Ectodermal cell (in vitro differentiated cells): ENCODE results near the gene HYOU1.

ENCODE experiments used
- H3K27ac ChIP-seq: 2 replicates; pipeline ENCODE4 v1.7.0; 2013; ENCODE audit warnings: mild to moderate bottlenecking, low read depth, low read length; ENCODE audit not compliant: insufficient read depth, poor library complexity, severe bottlenecking
- H3K27me3 ChIP-seq: 2 replicates; pipeline ENCODE4 v1.7.0; 2013; ENCODE audit warnings: mild to moderate bottlenecking, low read length; ENCODE audit not compliant: insufficient read depth, control insufficient read depth, poor library complexity, severe bottlenecking
- H3K36me3 ChIP-seq: one replicate; pipeline ENCODE4 v1.7.0; 2013; ENCODE audit warnings: low read length; ENCODE audit not compliant: control insufficient read depth, insufficient read depth
- H3K4me1 ChIP-seq: one replicate; pipeline ENCODE4 v1.7.0; 2013; ENCODE audit warnings: low read length; ENCODE audit not compliant: control insufficient read depth, insufficient read depth
- H3K4me3 ChIP-seq: 2 replicates; pipeline ENCODE4 v1.7.0; 2013; ENCODE audit warnings: low read depth, low read length, control low read depth; ENCODE audit not compliant: insufficient read depth
- H3K9me3 ChIP-seq: 2 replicates; pipeline ENCODE4 v1.7.0; 2013; ENCODE audit warnings: mild to moderate bottlenecking, low read length, moderate library complexity; ENCODE audit not compliant: control insufficient read depth
- WGBS, 2 experiments: methylation state at CpG; one replicate each; pipeline ENCODE4 v1.1.7; 2013; ENCODE audit warnings: missing lambda C conversion rate in 2 of 2; 5-methylcytosine and 5-hydroxymethylcytosine counted together

The HYOU1 gene

DNA sequence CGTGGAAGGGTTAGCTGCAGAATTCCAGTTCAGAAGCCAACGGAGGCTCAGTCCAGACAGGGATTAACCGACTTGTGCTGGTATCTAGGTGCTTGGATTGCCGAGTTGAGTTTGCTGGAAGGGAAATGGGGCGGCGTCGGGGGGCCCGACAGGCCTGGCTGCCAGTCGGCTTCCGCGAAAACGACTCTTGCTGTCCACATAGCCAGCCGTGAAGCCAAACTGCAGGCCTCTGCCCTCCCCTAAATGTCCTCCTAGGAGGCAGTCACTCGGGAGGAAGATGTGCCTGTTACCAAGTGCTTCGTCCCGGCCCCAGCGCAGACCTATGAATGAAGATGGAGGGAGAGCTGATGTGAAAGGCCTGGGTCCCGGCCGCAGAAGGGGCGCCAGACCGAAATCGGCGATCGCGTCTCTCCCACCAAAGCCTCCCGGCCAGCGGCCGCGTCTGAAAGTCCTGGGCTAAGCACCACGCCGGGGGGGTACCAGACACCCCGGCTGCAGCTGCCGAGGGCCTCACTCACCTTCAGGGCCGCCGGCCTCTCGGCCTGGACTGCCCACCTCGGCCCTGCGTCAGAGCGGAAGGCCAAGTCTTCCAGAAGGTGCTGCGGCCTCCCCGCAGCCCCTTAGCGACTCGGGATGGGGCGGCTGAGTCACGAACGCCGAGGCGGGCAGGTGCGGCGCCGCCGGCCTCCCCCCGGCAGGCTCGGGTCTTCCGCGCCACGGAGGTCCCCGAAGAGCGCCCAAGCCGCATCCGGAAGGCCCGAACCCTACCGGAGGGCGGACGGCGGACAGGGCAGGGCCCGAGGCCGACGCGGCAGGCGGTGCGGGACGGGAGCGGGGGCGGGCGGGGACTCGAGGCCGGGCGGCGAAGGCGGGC is 37.2 kb upstream of the HYOU1 start:
- peak overlapping the region; percentile 99 for H3K4me3 ChIP-seq
- WGBS, 2 experiments = 0 to 1% methylated on average over 81 of the region's 81 CpGs
- no peaks in the 10 kb centered on the region for H3K9me3 ChIP-seq
- peak overlapping the region; percentile 90 for H3K27ac ChIP-seq
- peaks cover 20% of the 10 kb centered on the region for H3K4me1 ChIP-seq
- H3K27me3 ChIP-seq = no peaks in the 10 kb centered on the region
- H3K36me3 ChIP-seq = peaks cover 34% of the 10 kb centered on the region

- peaks cover 33% of the 10 kb centered on the region for H3K36me3 ChIP-seq
- no peaks in the 10 kb centered on the region for H3K27me3 ChIP-seq
- H3K4me3 ChIP-seq = peak overlapping the region; percentile 99
- H3K9me3 ChIP-seq = no peaks in the 10 kb centered on the region
- H3K27ac ChIP-seq = no peak overlapping the region
- peaks cover 20% of the 10 kb centered on the region for H3K4me1 ChIP-seq
- WGBS, 2 experiments = 55 to 67% methylated on average over 12 of the region's 12 CpGs
Measured at GRCh38 chr11:119092880-119093842, 36.2 kb upstream of the HYOU1 start.

DNA sequence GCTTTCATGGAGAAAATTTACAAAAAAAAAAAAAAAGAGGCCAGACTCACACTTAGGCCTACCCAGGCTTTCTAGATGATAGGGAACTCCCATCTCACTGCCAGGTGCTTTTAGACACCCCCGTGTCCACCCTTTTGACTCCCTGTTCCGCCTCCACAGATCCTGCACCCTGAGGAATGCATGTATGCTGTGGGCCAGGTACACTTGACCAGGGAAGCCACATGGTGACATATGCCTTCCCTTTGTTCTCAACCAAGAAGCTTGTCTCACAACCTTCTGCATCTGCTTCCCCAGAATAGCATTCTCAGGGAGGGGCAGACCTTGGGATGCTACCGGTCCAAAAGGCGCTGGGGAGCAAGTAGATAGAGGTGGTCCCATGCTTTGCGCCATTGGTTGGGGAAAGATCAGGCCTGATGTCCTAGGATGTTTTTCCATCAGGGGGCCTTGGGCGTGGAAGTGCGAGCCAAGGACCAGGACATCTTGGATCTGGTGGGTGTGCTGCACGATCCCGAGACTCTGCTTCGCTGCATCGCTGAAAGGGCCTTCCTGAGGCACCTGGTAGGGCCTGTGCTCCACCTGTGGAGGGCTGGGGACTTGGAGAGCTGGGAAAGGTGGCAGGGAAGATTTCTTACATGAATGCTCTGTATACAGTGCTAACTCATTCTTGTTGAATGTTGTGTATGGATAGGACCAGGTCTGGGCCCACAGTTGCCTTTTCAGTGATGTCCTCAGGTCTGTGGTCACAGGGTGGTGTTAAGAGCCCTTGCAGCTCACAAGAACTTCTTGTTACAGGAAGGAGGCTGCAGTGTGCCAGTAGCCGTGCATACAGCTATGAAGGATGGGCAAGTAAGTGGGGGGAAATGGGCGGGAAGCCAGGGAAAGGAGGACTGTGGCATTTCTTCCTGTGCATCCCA is 35.2 kb upstream of the HYOU1 start:
- H3K36me3 ChIP-seq = peaks cover 24% of the 10 kb centered on the region

DNA sequence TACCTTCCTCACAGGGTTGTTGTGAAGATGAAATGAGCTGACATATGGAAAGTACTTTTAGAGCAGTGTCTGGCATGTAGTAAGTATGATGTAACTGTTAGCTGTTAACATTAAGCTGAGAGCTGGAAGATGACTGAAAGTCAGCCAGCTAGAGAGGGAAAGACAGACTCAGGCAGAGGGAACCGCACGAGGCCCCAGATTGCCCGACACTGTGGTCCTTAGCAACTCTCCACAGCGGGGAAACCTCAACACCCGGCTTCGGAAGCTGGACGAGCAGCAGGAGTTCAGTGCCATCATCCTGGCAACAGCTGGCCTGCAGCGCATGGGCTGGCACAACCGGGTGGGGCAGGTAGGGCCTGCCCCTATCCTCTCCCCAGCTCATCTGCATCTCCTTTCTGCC is 34.2 kb upstream of the HYOU1 start:
- no peaks in the 10 kb centered on the region for H3K9me3 ChIP-seq
- H3K27ac ChIP-seq = peak overlapping the region; percentile 26
- peaks cover 15% of the 10 kb centered on the region for H3K36me3 ChIP-seq
- no peaks in the 10 kb centered on the region for H3K27me3 ChIP-seq
- H3K4me3 ChIP-seq = no peak overlapping the region
- peaks cover 20% of the 10 kb centered on the region for H3K4me1 ChIP-seq
- WGBS, 2 experiments = 81 to 85% methylated on average over 9 of the region's 9 CpGs

More for the DNA sequence above, 35.2 kb upstream of the HYOU1 start:
- no peak overlapping the region for H3K27ac ChIP-seq
- H3K9me3 ChIP-seq = no peaks in the 10 kb centered on the region
- H3K27me3 ChIP-seq = no peaks in the 10 kb centered on the region
- H3K4me3 ChIP-seq = peak overlapping the region; percentile 99
- H3K4me1 ChIP-seq = peaks cover 20% of the 10 kb centered on the region
- 90 to 93% methylated on average over 13 of the region's 13 CpGs for WGBS, 2 experiments

DNA sequence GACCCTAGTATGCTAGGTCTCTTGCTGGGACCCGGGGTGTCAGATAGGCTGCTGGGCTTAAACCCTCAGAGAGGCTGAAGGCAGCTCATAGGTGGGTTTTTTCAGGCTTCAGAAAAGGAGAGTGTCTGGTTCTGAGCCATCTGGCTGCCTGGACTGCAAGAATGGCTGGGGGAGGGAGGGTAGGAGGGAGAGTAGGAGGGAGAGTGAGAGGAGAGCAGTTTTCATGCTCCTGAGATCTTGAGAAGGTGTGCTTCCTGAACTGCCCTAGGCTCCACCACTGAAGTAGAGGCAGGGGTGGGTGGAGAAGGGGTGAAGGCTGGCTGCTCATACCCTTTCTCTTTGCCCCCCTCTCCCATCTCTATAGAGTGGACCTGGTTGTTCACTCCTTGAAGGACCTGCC is 32.3 kb upstream of the HYOU1 start:
- H3K27me3 ChIP-seq = no peaks in the 10 kb centered on the region
- WGBS, 2 experiments = 93 to 94% methylated on average over 1 of the region's 1 CpG
- no peak overlapping the region for H3K27ac ChIP-seq
- H3K4me1 ChIP-seq = peaks cover 20% of the 10 kb centered on the region
- H3K36me3 ChIP-seq = peaks cover 15% of the 10 kb centered on the region
- no peaks in the 10 kb centered on the region for H3K9me3 ChIP-seq
- H3K4me3 ChIP-seq = no peak overlapping the region

- H3K27me3 ChIP-seq = no peaks in the 10 kb centered on the region
- WGBS, 2 experiments = 96% methylated on average over 9 of the region's 9 CpGs
- no peaks in the 10 kb centered on the region for H3K9me3 ChIP-seq
Measured at GRCh38 chr11:119088406-119088805, 31.4 kb upstream of the HYOU1 start.

DNA sequence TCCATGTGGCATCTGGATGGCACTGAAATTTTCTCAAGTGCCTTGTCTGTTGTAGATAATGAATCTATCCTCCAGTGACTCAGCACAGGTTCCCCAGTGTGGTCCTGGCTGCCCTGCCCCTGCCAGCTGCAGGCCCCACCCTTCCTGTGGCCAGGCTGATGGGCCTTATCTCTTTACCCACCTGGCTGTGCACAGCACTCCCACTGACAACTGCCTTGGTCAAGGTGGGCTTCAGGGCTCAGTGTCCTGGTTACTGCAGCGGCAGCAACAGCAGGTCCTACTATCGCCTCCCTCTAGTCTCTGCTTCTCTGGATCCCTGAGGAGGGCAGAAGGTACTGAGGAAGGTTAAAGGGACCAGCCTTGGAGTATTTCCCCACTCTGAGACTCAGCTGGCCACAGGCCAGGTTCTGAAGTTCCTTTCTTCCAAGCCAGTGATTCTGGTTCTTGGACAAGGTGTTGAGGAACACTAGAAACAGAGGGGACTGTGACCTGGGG is 30.8 kb upstream of the HYOU1 start:
- H3K36me3 ChIP-seq = peaks cover 15% of the 10 kb centered on the region
- H3K27me3 ChIP-seq = no peaks in the 10 kb centered on the region
- H3K4me3 ChIP-seq = no peak overlapping the region
- H3K4me1 ChIP-seq = peaks cover 13% of the 10 kb centered on the region
- no peaks in the 10 kb centered on the region for H3K9me3 ChIP-seq
- 92 to 96% methylated on average over 2 of the region's 2 CpGs for WGBS, 2 experiments
- no peak overlapping the region for H3K27ac ChIP-seq

More at GRCh38 chr11:119088406-119088805, 31.4 kb upstream of the HYOU1 start:
- Histone ChIP-seq H3K4me1 (peaks cover 19% of the 10 kb centered on the region), H3K4me3 (no peak overlapping the region), H3K36me3 (peaks cover 15% of the 10 kb centered on the region), H3K27ac (no peak overlapping the region)

DNA sequence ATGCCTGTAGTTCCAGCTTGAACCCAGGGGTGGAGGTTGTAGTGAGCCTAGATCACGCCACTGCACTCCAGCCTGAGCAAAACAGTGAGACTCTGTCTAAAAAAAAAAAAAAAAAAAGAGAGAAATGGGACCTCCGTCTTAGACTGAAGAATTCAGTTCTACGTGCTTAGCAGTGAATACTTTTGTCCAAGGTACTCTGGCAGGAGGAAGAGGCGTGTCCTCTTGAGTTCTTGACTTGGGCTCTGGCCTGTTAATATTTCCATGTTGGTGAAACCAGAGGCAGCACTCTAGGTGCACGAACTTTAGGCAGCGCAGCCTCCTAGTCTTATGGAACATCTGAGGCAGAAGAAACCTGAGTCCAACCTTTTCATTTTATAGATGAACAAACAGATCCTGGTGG is 30.1 kb upstream of the HYOU1 start:
- Histone ChIP-seq H3K36me3 (peaks cover 9% of the 10 kb centered on the region), H3K27me3 (no peaks in the 10 kb centered on the region), H3K4me1 (peaks cover 6% of the 10 kb centered on the region), H3K27ac (no peak overlapping the region), H3K9me3 (no peaks in the 10 kb centered on the region), H3K4me3 (no peak overlapping the region)
- 94 to 97% methylated on average over 6 of the region's 6 CpGs for WGBS, 2 experiments

GRCh38 chr11:119085437-119085847 is 28.4 kb upstream of the HYOU1 start:
- H3K27ac ChIP-seq = no peak overlapping the region

More at GRCh38 chr11:119085437-119085847, 28.4 kb upstream of the HYOU1 start:
- no peaks in the 10 kb centered on the region for H3K27me3 ChIP-seq
- 4 to 5% methylated on average over 13 of the region's 13 CpGs for WGBS, 2 experiments
- H3K4me1 ChIP-seq = no peaks in the 10 kb centered on the region
- peak overlapping the region; percentile 80 for H3K4me3 ChIP-seq
- H3K9me3 ChIP-seq = no peaks in the 10 kb centered on the region
- H3K36me3 ChIP-seq = peaks cover 10% of the 10 kb centered on the region
